Cardiac fibroblast (primary cell): Measurements from ENCODE around the gene SNAP23.
"Not testable (repeated sequence)": the region's sequence is repeated elsewhere in the genome, so short reads cannot be mapped to it uniquely, and the experiment has no call there.

Source experiments
- DNase-seq, 2 donors: peaks; one replicate each; pipeline versions ENCODE4 v3.0.0 to v3.0.0-alpha.2; 2010; ENCODE audit warnings: low read depth in 2 of 2
- H3K4me3 ChIP-seq, 2 donors: replicated peaks in 1 of 2; 1 replicate in 1 of 2; 2 replicates in 1 of 2; pipeline ENCODE4 v1.5.1; 2011; ENCODE audit warnings: low read depth in 2 of 2, low read length in 2 of 2, mild to moderate bottlenecking in 2 of 2, moderate library complexity in 1 of 2
- TF ChIP-seq, protein P1 (sequence below): IDR thresholded peaks from one replicate; pipeline ENCODE4 v1.5.1; 2011; ENCODE audit warnings: low read depth, mild to moderate bottlenecking, low read length, inconsistent platforms

The SNAP23 gene

DNA sequence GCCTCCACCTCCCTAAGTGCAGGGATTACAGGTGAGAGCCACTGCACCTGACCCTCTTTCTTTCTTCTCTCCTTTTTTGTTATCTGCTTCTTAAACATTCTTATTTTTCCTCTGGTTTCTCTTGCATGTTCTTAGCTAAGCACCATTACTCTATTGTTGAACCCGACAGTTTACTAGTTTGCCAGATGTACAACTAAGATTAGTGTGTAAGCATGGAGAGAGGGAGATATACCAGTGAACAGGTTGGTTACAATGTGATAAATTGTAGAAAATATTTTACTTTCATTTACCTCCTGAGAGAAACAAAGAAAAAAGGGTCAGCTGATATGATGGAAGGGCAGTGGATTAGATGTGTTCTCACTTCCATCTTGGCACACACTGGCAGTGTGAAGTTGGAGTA is 58.1 kb downstream of the SNAP23 start:
- H3K4me3 ChIP-seq = no peak overlapping the region
- no peak for DNase-seq
- TF ChIP-seq, protein P1, sequence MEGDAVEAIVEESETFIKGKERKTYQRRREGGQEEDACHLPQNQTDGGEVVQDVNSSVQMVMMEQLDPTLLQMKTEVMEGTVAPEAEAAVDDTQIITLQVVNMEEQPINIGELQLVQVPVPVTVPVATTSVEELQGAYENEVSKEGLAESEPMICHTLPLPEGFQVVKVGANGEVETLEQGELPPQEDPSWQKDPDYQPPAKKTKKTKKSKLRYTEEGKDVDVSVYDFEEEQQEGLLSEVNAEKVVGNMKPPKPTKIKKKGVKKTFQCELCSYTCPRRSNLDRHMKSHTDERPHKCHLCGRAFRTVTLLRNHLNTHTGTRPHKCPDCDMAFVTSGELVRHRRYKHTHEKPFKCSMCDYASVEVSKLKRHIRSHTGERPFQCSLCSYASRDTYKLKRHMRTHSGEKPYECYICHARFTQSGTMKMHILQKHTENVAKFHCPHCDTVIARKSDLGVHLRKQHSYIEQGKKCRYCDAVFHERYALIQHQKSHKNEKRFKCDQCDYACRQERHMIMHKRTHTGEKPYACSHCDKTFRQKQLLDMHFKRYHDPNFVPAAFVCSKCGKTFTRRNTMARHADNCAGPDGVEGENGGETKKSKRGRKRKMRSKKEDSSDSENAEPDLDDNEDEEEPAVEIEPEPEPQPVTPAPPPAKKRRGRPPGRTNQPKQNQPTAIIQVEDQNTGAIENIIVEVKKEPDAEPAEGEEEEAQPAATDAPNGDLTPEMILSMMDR = no peak

DNA sequence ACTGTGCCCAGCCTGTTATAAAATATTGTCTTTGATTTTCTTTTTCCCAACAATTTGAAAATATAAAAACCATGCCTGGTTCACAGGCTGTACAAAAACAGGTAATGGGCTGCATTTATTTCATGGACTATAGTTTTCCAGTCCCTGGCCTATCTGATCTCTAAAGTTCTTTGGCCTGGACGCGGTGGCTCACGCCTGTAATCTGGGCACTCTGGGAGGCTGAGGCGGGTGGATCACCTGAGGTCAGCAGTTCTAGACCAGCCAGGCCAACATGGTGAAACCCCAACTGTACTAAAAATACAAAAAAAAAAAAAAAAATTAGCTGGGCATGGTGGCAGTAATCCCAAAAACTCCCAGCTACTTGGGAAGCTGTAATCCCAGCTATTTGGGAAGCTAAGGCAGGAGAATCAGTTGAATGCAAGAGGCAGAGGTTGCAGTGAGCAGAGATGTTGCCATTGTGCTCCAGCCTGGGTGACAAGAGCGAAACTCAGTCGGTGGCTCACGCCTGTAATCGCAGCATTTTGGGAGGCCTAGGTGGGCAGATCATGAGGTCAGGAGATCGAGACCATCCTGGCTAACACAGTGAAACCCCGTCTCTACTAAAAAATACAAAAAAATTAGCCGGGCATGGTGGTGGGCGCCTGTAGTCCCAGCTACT is 61.2 kb downstream of the SNAP23 start:
- H3K4me3 ChIP-seq, DNase-seq: not testable (repeated sequence)

DNA sequence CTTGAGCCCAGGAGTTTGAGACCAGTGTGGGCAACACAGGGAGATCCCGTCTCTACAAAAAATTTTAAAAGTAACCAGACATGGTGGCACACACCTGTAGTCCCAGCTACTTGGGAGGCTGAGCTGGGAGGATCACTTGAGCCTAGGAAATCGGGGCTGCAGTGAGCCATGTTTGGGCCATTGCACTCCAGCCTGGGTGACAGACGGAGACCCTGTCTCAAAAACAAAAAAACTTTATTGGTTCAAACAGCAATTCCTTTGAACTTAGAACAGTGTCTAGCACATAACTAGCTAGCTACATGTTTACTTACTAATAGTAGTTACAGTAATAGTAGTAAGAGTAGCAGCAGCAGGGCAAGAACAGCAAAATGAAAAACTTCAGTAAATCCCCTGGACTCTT is 63.3 kb downstream of the SNAP23 start:
- DNase-seq = no peak
- no peak overlapping the region for H3K4me3 ChIP-seq
- TF ChIP-seq, protein P1 = no peak

DNA sequence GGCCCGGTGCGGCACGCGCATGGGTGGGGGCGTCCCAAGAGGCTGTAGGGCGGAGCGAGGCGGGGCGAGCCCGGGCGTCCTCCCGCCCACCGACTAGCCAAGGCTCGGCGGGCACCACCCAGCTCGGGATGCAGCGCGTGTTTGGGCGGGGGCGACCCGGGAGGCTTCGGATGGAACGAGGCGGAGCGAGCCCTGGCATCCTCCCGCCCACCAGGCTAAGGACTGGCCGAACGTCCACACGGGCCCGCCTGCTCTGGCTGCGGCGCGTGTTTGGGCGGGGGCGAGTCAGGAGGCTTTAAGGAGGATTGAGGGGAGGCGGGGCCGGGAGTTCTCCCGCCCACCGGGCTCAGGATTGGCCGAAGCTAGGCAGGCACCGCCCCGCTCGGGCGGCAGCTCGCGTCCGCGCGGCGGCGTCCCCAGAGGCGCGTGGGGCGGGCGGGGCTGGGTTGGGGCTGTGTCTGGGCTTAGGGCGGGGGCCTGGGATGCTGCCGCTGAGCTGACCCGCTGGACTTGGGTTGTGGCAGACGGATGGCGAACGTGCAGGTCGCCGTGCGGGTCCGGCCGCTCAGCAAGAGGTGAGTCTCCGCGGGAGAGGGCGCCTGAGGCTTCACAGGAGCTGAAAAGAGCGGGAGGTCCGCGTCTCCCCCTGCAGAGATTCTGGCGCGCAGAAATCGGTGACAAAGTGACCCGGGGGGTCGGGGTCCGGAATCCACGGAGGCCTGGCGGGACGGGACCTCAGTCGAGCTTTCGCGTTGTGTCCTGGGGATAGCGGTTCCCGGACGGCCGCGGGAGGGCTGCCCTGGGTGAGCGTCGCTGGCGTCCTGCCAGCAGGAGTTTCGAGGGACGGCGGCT is 80.0 kb downstream of the SNAP23 start, which contains the start of gene STARD9:
STARD9 (plus strand) TSS at position 419 of the 852 bp plus-strand sequence; CDS start at position 529, 110 bp downstream.
- DNase-seq = peak; percentile 98 to 99
- TF ChIP-seq, protein P1 = no peak
- H3K4me3 ChIP-seq = peak within 1 kb of the TSS; percentile 82 to 85

DNA sequence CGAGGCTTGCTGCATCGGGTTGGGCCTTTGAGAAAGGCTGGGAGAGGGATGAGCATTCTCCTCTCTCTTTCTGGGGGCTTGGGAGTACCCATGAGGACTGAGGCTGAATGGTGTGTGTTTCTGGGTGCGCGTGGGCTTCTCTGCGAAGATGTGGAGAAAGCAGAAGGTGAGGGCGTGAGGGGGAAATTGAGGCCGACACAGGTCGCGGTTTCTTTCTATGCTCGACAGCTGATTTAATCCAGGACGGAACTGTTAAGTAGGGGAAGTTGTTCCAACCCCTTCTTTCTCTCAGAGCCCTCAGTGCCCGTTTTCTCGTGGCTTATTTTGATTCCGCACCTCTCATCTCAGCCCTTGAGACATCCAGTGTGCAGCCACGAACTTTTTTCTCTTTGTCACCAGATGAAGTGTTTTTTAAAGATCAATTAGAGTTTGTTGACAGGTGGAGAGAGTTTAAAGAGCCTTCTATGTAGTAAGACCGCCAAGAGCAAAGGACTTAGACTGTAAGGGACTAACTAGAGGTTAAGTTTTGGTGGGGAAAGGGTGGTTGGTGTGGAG is 80.7 kb downstream of the SNAP23 start:
- TF ChIP-seq, protein P1 = no peak
- H3K4me3 ChIP-seq = peak overlapping the region; percentile 82 to 85
- peak in 1 of 2 donors; percentile 9 for DNase-seq

DNA sequence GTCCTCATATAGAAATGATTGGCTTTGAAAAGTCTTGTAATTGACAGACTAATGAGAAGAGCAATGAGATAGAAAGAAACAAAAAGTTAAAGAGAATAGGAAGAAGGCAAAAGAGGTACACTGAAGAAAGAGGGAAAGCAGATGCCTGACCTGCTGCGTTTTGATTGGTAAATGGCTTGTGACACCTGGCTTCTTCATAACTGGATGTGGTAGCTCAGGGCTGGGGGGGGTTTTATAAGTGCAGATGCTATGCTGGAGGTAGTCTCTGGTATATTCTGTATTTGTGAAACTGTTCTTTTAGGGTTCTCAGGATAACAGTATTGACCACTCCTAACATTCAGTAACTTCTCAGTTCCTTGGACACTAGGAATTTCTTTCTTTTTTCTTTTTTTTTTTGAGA is 81.3 kb downstream of the SNAP23 start:
- DNase-seq = no peak
- TF ChIP-seq, protein P1 = no peak
- H3K4me3 ChIP-seq = no peak overlapping the region

DNA sequence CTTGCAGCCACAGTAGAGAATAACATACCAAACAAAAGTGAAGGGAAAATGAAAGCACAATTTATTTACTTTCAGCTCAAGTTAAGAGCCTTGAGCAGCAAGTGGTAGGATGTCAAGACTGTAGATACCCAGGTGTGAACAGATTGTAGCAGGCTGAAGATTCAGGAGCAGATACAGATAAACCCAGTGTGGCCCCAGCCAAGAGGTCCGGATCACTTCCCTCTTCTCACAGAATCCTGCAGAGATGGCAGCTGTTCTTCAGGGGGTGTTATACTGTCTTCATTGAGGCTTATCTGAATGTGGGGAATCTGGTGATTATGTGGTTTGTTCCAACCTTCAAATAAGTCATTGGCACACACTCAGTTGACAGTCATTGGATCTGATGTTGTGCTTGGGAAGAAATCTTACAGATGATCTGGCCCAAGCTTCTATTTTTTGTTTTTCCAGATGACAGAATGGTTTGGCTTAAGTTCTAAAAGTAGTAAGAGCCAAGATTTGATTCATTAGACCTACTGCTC is 82.1 kb downstream of the SNAP23 start:
- no peak overlapping the region for H3K4me3 ChIP-seq
- DNase-seq = peak; percentile 65 to 83
- TF ChIP-seq, protein P1 = no peak
